Mucosa of descending colon (tissue), 3 donors: Measurements from ENCODE around the gene MRC1. TPM values are rescaled to one million over a fixed set of nuclear protein-coding genes. Genes with fewer than 3 reads are reported as not detected.

Experiments
- ATAC-seq: fragments of 200-7000 bp; cut with Tn5 transposase; one replicate; pipeline ENCODE4 v1.9.1; 2020; ENCODE audit warnings: mild to moderate bottlenecking, moderate library complexity
- DNase-seq, 3 donors: peaks; one replicate each; pipeline ENCODE4 v3.0.0-alpha.2; 2020
- H3K36me3 ChIP-seq: fragments of 200-600 bp; one replicate; pipeline ENCODE4 v1.8.0; 2021; ENCODE audit warnings: low read depth, mild to moderate bottlenecking
- H3K4me1 ChIP-seq: fragments of 200-600 bp; one replicate; pipeline ENCODE4 v1.8.0; 2021; ENCODE audit warnings: low read depth, mild to moderate bottlenecking
- H3K4me3 ChIP-seq: fragments of 200-600 bp; one replicate; pipeline ENCODE4 v1.8.0; 2021; ENCODE audit warnings: mild to moderate bottlenecking
- H3K9me3 ChIP-seq: fragments of 200-600 bp; one replicate; pipeline ENCODE4 v1.8.0; 2021; ENCODE audit warnings: mild to moderate bottlenecking
- CTCF ChIP-seq: fragments of 200-600 bp; IDR thresholded peaks from one replicate; pipeline ENCODE4 v1.8.0; 2022; ENCODE audit warnings: antibody characterized with exemption, mild to moderate bottlenecking
- intact Hi-C, 2 donors: fragments of 100-400 bp; cut with DNase I in 1 of 2; cut with micrococcal nuclease in 1 of 2; formaldehyde crosslinking; loops; one replicate each; pipeline versions ENCODE4 v1.11.0 to v1.11.1; 2022; cut with DNase I, micrococcal nuclease
- total RNA-seq, 3 donors: library from RNA; stranded (reverse); fragmentation: NEBNext Ultra II Directional in 2 of 3; extraction: Animal tissue kit (Norgen Biotek cat#: 25700) in 2 of 3; gene quantifications; one replicate each; pipeline versions ENCODE4 v1.2.1 to v1.2.4, GENCODE V29; 2021 to 2023
- donor health status: DM: no; HTN: no; CAD: no; lungs with moderate emphysema.
- donor health status: DM: no; HTN: no; CAD: no.
- donor health status: DM: no; HTN: yes; CAD: no.

MRC1 gene
- total RNA-seq, 3 donors from 2014 or later: 6.9 to 48.4 (median 43.0) TPM

DNA sequence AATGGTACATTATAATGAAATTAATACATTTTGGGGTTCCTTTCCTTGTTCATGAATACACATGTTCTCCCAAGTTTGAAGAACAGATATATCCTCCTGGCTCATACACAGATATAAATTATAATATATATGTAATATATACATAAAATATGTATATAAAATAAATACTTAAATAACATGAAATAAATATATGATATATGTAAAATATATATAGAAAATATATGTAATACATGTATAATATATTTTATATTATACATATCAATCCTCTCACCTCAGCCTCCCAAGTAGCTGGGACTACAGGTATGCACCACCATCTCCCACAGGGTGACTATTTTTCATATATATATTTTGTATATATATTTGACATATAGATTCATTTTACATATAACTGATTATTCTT, 68.0 kb downstream of the MRC1 start:
- no peak for TF ChIP-seq CTCF
- no peaks in the 10 kb centered on the region for H3K36me3 ChIP-seq
- DNase-seq (no peak), ATAC-seq (no peak)
- H3K9me3 ChIP-seq: no peaks in the 10 kb centered on the region
- intact Hi-C loops: no loop called here
- H3K4me1 ChIP-seq: no peaks in the 10 kb centered on the region
- no peak overlapping the region for H3K4me3 ChIP-seq

DNA sequence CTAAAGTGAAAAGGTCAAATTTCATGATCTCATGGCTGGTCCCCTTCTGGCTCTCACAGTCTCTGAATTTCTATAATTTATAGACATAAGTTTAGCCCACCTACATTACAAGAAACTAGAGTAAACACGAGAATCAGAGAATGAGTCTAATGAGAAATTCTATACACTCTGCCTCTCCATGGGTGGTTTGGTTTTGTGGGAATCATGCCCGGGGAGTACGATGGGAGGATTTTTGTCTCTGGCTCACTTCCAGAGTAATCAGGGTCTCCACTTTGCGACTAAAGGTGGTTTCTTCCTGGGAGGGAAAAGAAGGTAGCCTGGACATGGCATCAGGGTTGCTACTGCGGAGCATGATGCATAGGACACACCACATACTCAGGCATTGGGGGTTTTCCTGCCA, 69.7 kb downstream of the MRC1 start:
- Histone ChIP-seq H3K9me3 (no peaks in the 10 kb centered on the region), H3K4me1 (no peaks in the 10 kb centered on the region), H3K36me3 (no peaks in the 10 kb centered on the region), H3K4me3 (no peak overlapping the region)
- intact Hi-C loops: no loop called here
- no peak for ATAC-seq
- DNase-seq: no peak
- TF ChIP-seq CTCF: no peak

- no peaks in the 10 kb centered on the region for H3K4me1 ChIP-seq
- TF ChIP-seq CTCF: no peak
- DNase-seq (no peak), ATAC-seq (no peak)
- intact Hi-C loops: no loop called here
- no peak overlapping the region for H3K4me3 ChIP-seq
- H3K9me3 ChIP-seq: no peaks in the 10 kb centered on the region
- H3K36me3 ChIP-seq: no peaks in the 10 kb centered on the region
Observed at GRCh38 chr10:17880601-17881000, 71.5 kb downstream of the MRC1 start.

GRCh38 chr10:17882557-17882956, 73.4 kb downstream of the MRC1 start:
- TF ChIP-seq CTCF: no peak
- no peaks in the 10 kb centered on the region for H3K36me3 ChIP-seq
- intact Hi-C loops: no loop called here
- ATAC-seq (no peak), DNase-seq (no peak)
- H3K4me3 ChIP-seq: no peak overlapping the region
- no peaks in the 10 kb centered on the region for H3K9me3 ChIP-seq
- no peaks in the 10 kb centered on the region for H3K4me1 ChIP-seq

GRCh38 chr10:17883621-17884020, 74.5 kb downstream of the MRC1 start:
- H3K36me3 ChIP-seq: no peaks in the 10 kb centered on the region
- peak; percentile 46 to 56 (median 49) for DNase-seq
- H3K9me3 ChIP-seq: no peaks in the 10 kb centered on the region
- intact Hi-C loops: no loop called here
- no peak for TF ChIP-seq CTCF
- H3K4me3 ChIP-seq: no peak overlapping the region
- H3K4me1 ChIP-seq: no peaks in the 10 kb centered on the region
- peak; percentile 97 for ATAC-seq

DNA sequence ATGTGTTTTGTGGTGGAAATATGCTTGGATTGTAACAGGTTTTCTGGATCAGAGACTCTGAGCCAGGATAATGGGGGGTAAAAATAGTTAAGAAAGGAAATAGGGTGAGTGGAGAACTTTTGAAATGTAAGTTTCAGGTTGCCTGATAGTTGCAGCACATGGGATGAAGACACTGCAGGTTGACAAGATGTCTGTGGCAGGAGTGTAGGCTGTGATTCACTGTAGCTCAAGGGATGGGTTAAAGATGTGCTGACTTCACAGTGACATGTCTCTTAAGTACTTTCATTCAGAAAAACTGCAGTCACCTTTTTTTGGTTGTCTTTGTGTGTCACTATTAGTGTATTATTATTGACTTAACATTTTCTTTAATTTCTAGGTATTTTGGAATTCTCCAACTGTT, 79.0 kb downstream of the MRC1 start:
- Histone ChIP-seq H3K36me3 (no peaks in the 10 kb centered on the region), H3K4me1 (no peaks in the 10 kb centered on the region), H3K9me3 (no peaks in the 10 kb centered on the region), H3K4me3 (no peak overlapping the region)
- ATAC-seq (no peak), DNase-seq (no peak)
- TF ChIP-seq CTCF: no peak
- intact Hi-C loops: no loop called here
